H1 (cell line): ENCODE measurements around the gene GALR2. TPM values are rescaled to one million over a fixed set of nuclear protein-coding genes. Genes with fewer than 3 reads are reported as not detected.

ENCODE experiments used
- CTCF ChIA-PET: fragments of 300-600 bp; sonication (Branson Sonifier 250); formaldehyde crosslinking; loops from one replicate; lab custom pipeline; 2021; ENCODE audit not compliant: partially characterized antibody; lab: Charles Lee
- POLR2A ChIA-PET: fragments of 300-600 bp; sonication (Branson Sonifier 250); formaldehyde crosslinking; loops from one replicate; lab custom pipeline; 2021; ENCODE audit warnings: inconsistent platforms; ENCODE audit not compliant: partially characterized antibody; lab: Charles Lee
- DNase-seq, 2 experiments: peaks; one replicate each; pipeline versions ENCODE4 v3.0.0 to v3.0.0-alpha.2; 2010 to 2022; ENCODE audit warnings: low spot score in 2 of 2, low read depth in 1 of 2, mixed read lengths in 1 of 2
- FAIRE-seq: peaks from 2 replicates; lab custom pipeline; 2011; peaks lifted over from hg19 to GRCh38; lab: Jason Lieb, UNC
- H2AFZ ChIP-seq: 2 replicates; pipeline ENCODE4 v1.8.1; 2012; ENCODE audit warnings: low read length, inconsistent platforms
- H2AK5ac ChIP-seq: 2 replicates; pipeline ENCODE4 v1.6.1; 2013; ENCODE audit warnings: low read depth, low read length
- H2BK120ac ChIP-seq: replicated peaks from 2 replicates; pipeline ENCODE3; 2013; ENCODE audit warnings: low read depth, low read length, inconsistent platforms
- H2BK12ac ChIP-seq: 2 replicates; pipeline ENCODE4 v1.6.1; 2013; ENCODE audit warnings: low read depth, low read length
- H2BK15ac ChIP-seq: 2 replicates; pipeline ENCODE4 v1.6.1; 2013; ENCODE audit warnings: low read length
- H2BK20ac ChIP-seq: 2 replicates; pipeline ENCODE4 v1.6.1; 2013; ENCODE audit warnings: low read length
- H2BK5ac ChIP-seq: 2 replicates; pipeline ENCODE4 v1.6.1; 2013; ENCODE audit warnings: low read depth, low read length
- H3K14ac ChIP-seq: 2 replicates; pipeline ENCODE4 v1.6.1; 2013; ENCODE audit warnings: inconsistent platforms; ENCODE audit not compliant: insufficient read length
- H3K18ac ChIP-seq: 2 replicates; pipeline ENCODE4 v1.6.1; 2013; ENCODE audit warnings: low read length; ENCODE audit errors: extremely low read depth
- H3K23ac ChIP-seq: 2 replicates; pipeline ENCODE4 v1.6.1; 2013; ENCODE audit warnings: inconsistent platforms; ENCODE audit not compliant: insufficient read length
- H3K23me2 ChIP-seq: 2 replicates; pipeline ENCODE4 v1.6.1; 2013; ENCODE audit warnings: low read depth, low read length
- H3K27ac ChIP-seq: 2 replicates; pipeline ENCODE4 v1.6.1; 2011; ENCODE audit warnings: low read depth, low read length, inconsistent platforms
- H3K27me3 ChIP-seq, 4 experiments: replicated peaks in 1 of 4; 1 replicate in 1 of 4; 2 replicates in 3 of 4; pipeline versions ENCODE4 v1.6.1 to v1.8.1; 2011 to 2013; ENCODE audit warnings: low read length in 3 of 4, mild to moderate bottlenecking in 3 of 4, inconsistent platforms in 2 of 4, mixed read lengths in 2 of 4, moderate library complexity in 1 of 4; ENCODE audit not compliant: control insufficient read depth in 3 of 4, insufficient read depth in 3 of 4; ENCODE audit errors: extremely low read depth in 1 of 4
- H3K36me3 ChIP-seq, 4 experiments: 2 replicates each; pipeline versions ENCODE4 v1.6.1 to v1.8.1; 2011 to 2013; ENCODE audit warnings: mild to moderate bottlenecking in 4 of 4, low read length in 3 of 4, moderate library complexity in 2 of 4, control low read depth in 1 of 4, inconsistent platforms in 1 of 4; ENCODE audit not compliant: insufficient read depth in 4 of 4, control insufficient read depth in 2 of 4
- H3K4ac ChIP-seq: replicated peaks from 2 replicates; pipeline ENCODE3; 2013; ENCODE audit warnings: low read length, low read depth, mixed read lengths, inconsistent platforms; ENCODE audit not compliant: insufficient read length
- H3K4me1 ChIP-seq, 4 experiments: replicated peaks in 1 of 4; 1 replicate in 1 of 4; 2 replicates in 3 of 4; pipeline versions ENCODE4 v1.6.1 to v1.8.1; 2011 to 2013; ENCODE audit warnings: low read length in 3 of 4, inconsistent platforms in 2 of 4, mixed read lengths in 1 of 4; ENCODE audit not compliant: insufficient read depth in 4 of 4, control insufficient read depth in 3 of 4
- H3K4me2 ChIP-seq, 2 experiments: 2 replicates each; pipeline versions ENCODE4 v1.6.1 to v1.8.1; 2011 to 2013; ENCODE audit warnings: low read depth in 2 of 2, low read length in 2 of 2, control low read depth in 1 of 2, inconsistent platforms in 1 of 2, mild to moderate bottlenecking in 1 of 2; ENCODE audit not compliant: insufficient read depth in 1 of 2
- H3K4me3 ChIP-seq, 4 experiments: fragments of 200-600, 300-600 bp in 1 of 4; sonication (generic), shearing (Covaris generic), sonication (Bioruptor Twin) in 1 of 4; 2 replicates each; pipeline versions ENCODE4 v1.5.1 to v1.8.1; 2011 to 2016; ENCODE audit warnings: low read length in 4 of 4, low read depth in 3 of 4, control low read depth in 2 of 4, inconsistent platforms in 2 of 4, mild to moderate bottlenecking in 2 of 4, mixed read lengths in 1 of 4, moderate library complexity in 1 of 4; ENCODE audit not compliant: insufficient read depth in 2 of 4; ENCODE audit errors: extremely low read depth in 1 of 4
- H3K56ac ChIP-seq: replicated peaks from 2 replicates; pipeline ENCODE3; 2013; ENCODE audit warnings: low read depth, mild to moderate bottlenecking, mixed read lengths, low read length, inconsistent platforms; ENCODE audit not compliant: insufficient read length
- H3K79me1 ChIP-seq: 2 replicates; pipeline ENCODE4 v1.6.1; 2013; ENCODE audit warnings: low read depth, low read length, control low read depth
- H3K79me2 ChIP-seq, 2 experiments: 2 replicates each; pipeline versions ENCODE4 v1.6.1 to v1.8.1; 2012 to 2013; ENCODE audit warnings: low read length in 2 of 2, mild to moderate bottlenecking in 2 of 2, inconsistent platforms in 1 of 2; ENCODE audit not compliant: insufficient read depth in 2 of 2, control insufficient read depth in 1 of 2
- H3K9ac ChIP-seq, 4 experiments: replicated peaks in 1 of 4; 1 replicate in 1 of 4; 2 replicates in 3 of 4; pipeline versions ENCODE4 v1.6.1 to v1.8.1; 2011 to 2013; ENCODE audit warnings: low read depth in 3 of 4, low read length in 3 of 4, control low read depth in 2 of 4, mild to moderate bottlenecking in 2 of 4, moderate library complexity in 2 of 4, inconsistent platforms in 1 of 4; ENCODE audit errors: extremely low read depth in 1 of 4
- H3K9me3 ChIP-seq, 2 experiments: 2 replicates each; pipeline versions ENCODE4 v1.6.1 to v1.8.1; 2012 to 2013; ENCODE audit warnings: mild to moderate bottlenecking in 2 of 2, moderate library complexity in 2 of 2, control low read depth in 1 of 2, inconsistent platforms in 1 of 2, low read depth in 1 of 2, low read length in 1 of 2, mixed read lengths in 1 of 2; ENCODE audit not compliant: insufficient read depth in 2 of 2
- H4K20me1 ChIP-seq, 2 experiments: replicated peaks in 1 of 2; 2 replicates each; pipeline versions ENCODE3 to v1.8.1; 2011 to 2013; ENCODE audit warnings: inconsistent platforms in 2 of 2, low read length in 2 of 2, mild to moderate bottlenecking in 1 of 2; ENCODE audit not compliant: insufficient read depth in 2 of 2, control insufficient read depth in 1 of 2
- H4K5ac ChIP-seq: 2 replicates; pipeline ENCODE4 v1.6.1; 2013; ENCODE audit warnings: low read length, low read depth, mixed read lengths, inconsistent platforms; ENCODE audit not compliant: insufficient read length
- H4K8ac ChIP-seq: 2 replicates; pipeline ENCODE4 v1.8.0; 2013; ENCODE audit warnings: mild to moderate bottlenecking, moderate library complexity, low read length, inconsistent platforms; ENCODE audit not compliant: insufficient read depth; ENCODE audit errors: extremely low read depth
- H4K91ac ChIP-seq: replicated peaks from 2 replicates; pipeline ENCODE3; 2013; ENCODE audit warnings: low read length, mixed read lengths, inconsistent platforms; ENCODE audit not compliant: insufficient read length
- RAD21 ChIP-seq, 2 experiments: IDR thresholded peaks in 1 of 2; conservative IDR thresholded peaks in 1 of 2; 2 replicates each; pipeline ENCODE4 v1.6.1; 2011; ENCODE audit warnings: low read depth in 2 of 2, low read length in 2 of 2, improper control_type of control experiment in 1 of 2, inconsistent platforms in 1 of 2, mild to moderate bottlenecking in 1 of 2, moderate library complexity in 1 of 2
- SAP30 ChIP-seq: fragments of 300-600 bp; sonication (generic); IDR thresholded peaks from 2 replicates; pipeline ENCODE4 v1.7.1; 2012; ENCODE audit warnings: low read length, moderate library complexity, mild to moderate bottlenecking, inconsistent platforms; ENCODE audit not compliant: insufficient read depth, insufficient replicate concordance
- WGBS, 2 experiments: shearing (Covaris generic) in 1 of 2; methylation state at CpG; one replicate each; pipeline versions ENCODE4 v1.1.6 to v1.1.7; 2013 to 2015; ENCODE audit warnings: low lambda C conversion rate in 2 of 2, mixed read lengths in 2 of 2, inconsistent platforms in 1 of 2, low coverage in 1 of 2, missing lambda C conversion rate in 1 of 2; ENCODE audit not compliant: insufficient replicate concordance in 2 of 2, insufficient coverage in 1 of 2, insufficient read length in 1 of 2; ENCODE audit errors: extremely low coverage in 1 of 2, missing lambda C conversion rate in 1 of 2; 5-methylcytosine and 5-hydroxymethylcytosine counted together
- polyA plus RNA-seq, 7 experiments: library from polyadenylated mRNA; depleted of rRNA in 3 of 7; stranded (reverse) in 5 of 7; unstranded in 2 of 7; fragments of >200 nt in 5 of 7; fragments of 200-250 nt in 2 of 7; gene quantifications; 1 replicate in 5 of 7; 2 replicates in 1 of 7; 4 replicates in 1 of 7; pipeline versions ENCODE4 v1.2.1 to v1.2.3, GENCODE V29; 2011 to 2013; ENCODE audit warnings: missing spikeins in 2 of 7, mixed read lengths in 2 of 7
- total RNA-seq: library from RNA; stranded (reverse); fragmentation: NEBNext Ultra II Directional; extraction: Animal tissue kit (Norgen Biotek cat#: 25700); gene quantifications from 2 replicates; pipeline ENCODE4 v1.2.1, GENCODE V29; 2021

Gene GALR2
- total and polyA plus RNA-seq, 2 of the 8 experiments (the other 6 are each of a cell fraction or from before 2014, with no cell fraction given) = 0.86 to 2.2 TPM

GRCh38 chr17:76104140-76104895, 29.7 kb downstream of the GALR2 start:
- no peak for DNase-seq
- TF ChIP-seq RAD21 (IDR thresholded peaks at IDR 0.05 in 1 of 2, conservative IDR thresholded peaks at IDR 0.05 in 1 of 2; ENCODE audit: low read depth in 2 of 2, low read length in 2 of 2) = 0 out of 4 replicates have a peak, but pooled peaks of 1 of the 2 experiments have one; percentile 5
- no peak for TF ChIP-seq SAP30
- Histone ChIP-seq H2BK12ac (0 out of 2 replicates have a peak overlapping the region, but pooled peaks have one; percentile 87), H3K9me3 (no peaks in the 10 kb centered on the region), H2AFZ (peak overlapping the region; percentile 63; the same call in 1 of the 2 replicates), H3K4me3 (peak overlapping the region; percentile 53 to 81 (median 73); a peak in 6 of 8 replicates), H3K23me2 (peaks cover 9% of the 10 kb centered on the region; the same call in 1 of the 2 replicates), H3K27ac (peak overlapping the region; percentile 78; the same call in 1 of the 2 replicates), H2BK5ac (peak overlapping the region; percentile 86), H3K14ac (no peak overlapping the region), H2BK15ac (peak overlapping the region; percentile 92; the same call in 1 of the 2 replicates), H3K56ac (no peak overlapping the region), H2BK120ac (no peak overlapping the region), H3K27me3 (no peaks in the 10 kb centered on the region), H3K4ac (peak overlapping the region; percentile 97), H2AK5ac (no peak overlapping the region; the same call in 1 of the 2 replicates), H4K8ac (peak overlapping the region; percentile 96), H3K36me3 (peaks cover 8 to 23% (median 12%) of the 10 kb centered on the region in 4 experiments), H3K79me1 (peaks cover 8% of the 10 kb centered on the region), H4K5ac (peak overlapping the region; percentile 59), H3K23ac (no peak overlapping the region), H3K9ac (peak overlapping the region in 3 of 4 experiments; percentile 40 to 85 (median 70); a peak in 6 of 7 replicates), H3K4me1 (peaks cover 6 to 16% (median 9%) of the 10 kb centered on the region in 4 experiments; a peak in 6 of 7 replicates), H4K20me1 (no peaks in the 10 kb centered on the region), H3K79me2 (peaks cover 5 to 8% of the 10 kb centered on the region in 2 experiments; a peak in 3 of 4 replicates), H2BK20ac (peak overlapping the region; percentile 66; the same call in 1 of the 2 replicates), H4K91ac (peak overlapping the region; percentile 32), H3K4me2 (peak overlapping the region; percentile 78 to 97), H3K18ac (peak overlapping the region; percentile 99)
- CTCF ChIA-PET = interaction anchor here (0.8 to 41.5 kb wide), 14 partner anchors 11 to 325 kb away, joined by 3 to 778 read pairs (median 4); partner anchors contain the start of genes FOXJ1 and GALR2
- 86% methylated on average over 28 of the region's 29 CpGs; no CpG with 5 or more reads in 1 of the 2 experiments for WGBS, 2 experiments
- no peak for FAIRE-seq
- POLR2A ChIA-PET = interaction anchor here (0.6 to 4.6 kb wide), 18 partner anchors 8 to 553 kb away, joined by 3 to 23 read pairs (median 4); partner anchors contain the start of genes CDK3, GALR2, MRPL38 and SRP68
